HG03196 (cell line): ENCODE data around the gene LCE3A.

Source experiments
- ATAC-seq: cut with Tn5 transposase; IDR thresholded peaks from one replicate; pipeline ENCODE4 v1.9.1; 2021; ENCODE audit not compliant: unreplicated experiment

Gene LCE3A

GRCh38 chr1:152577168-152577567 lies 45.7 kb downstream of the LCE3A start:
- no peak for ATAC-seq
